PC-9 (cell line): ENCODE measurements around the gene SMPD1.

Source experiments
- EZH2 ChIP-seq: fragments of 200-600 bp; sonication (generic); IDR thresholded peaks from 2 replicates; pipeline ENCODE4 v1.8.0; 2017; ENCODE audit warnings: antibody characterized with exemption, low read depth
- TF ChIP-seq, protein P1 (sequence below): fragments of 200-600 bp; sonication (generic); conservative IDR thresholded peaks from 2 replicates; pipeline ENCODE4 v1.6.1; 2017; ENCODE audit warnings: mixed run types, antibody characterized with exemption, mild to moderate bottlenecking, moderate library complexity

DNA sequence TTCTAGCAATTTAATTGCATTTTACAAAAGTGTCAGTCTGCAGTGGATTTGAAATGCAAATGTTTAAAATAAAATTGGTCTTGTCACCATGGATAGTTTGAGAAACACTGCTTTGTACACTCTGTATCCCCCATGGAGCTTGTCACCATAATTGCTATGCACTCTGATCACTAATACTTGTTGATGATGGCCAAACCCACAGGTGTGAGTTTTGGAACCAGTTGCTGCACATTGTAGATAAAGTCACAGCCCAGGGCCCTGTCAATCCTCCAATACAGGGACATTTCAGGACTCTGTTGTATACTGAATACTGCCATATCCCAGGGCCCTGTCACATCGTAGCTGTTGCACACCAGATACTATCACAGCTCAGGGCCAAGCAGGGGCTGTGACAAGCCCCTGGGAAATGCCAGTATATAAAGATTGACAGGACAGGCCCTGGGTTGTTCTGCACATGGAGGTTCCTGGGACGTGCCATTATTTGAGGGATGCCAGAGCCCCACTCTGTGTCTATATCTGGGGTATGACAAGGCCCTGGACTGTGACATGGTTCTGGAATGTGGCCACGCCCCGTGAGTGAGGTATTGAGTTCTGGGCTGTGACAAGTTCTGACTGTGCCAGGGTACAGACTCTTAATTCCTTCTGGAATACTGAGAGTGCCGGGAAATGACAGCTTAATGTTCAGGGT, 27.9 kb upstream of the SMPD1 start:
- TF ChIP-seq, protein P1, sequence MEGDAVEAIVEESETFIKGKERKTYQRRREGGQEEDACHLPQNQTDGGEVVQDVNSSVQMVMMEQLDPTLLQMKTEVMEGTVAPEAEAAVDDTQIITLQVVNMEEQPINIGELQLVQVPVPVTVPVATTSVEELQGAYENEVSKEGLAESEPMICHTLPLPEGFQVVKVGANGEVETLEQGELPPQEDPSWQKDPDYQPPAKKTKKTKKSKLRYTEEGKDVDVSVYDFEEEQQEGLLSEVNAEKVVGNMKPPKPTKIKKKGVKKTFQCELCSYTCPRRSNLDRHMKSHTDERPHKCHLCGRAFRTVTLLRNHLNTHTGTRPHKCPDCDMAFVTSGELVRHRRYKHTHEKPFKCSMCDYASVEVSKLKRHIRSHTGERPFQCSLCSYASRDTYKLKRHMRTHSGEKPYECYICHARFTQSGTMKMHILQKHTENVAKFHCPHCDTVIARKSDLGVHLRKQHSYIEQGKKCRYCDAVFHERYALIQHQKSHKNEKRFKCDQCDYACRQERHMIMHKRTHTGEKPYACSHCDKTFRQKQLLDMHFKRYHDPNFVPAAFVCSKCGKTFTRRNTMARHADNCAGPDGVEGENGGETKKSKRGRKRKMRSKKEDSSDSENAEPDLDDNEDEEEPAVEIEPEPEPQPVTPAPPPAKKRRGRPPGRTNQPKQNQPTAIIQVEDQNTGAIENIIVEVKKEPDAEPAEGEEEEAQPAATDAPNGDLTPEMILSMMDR: no peak
- no peak for TF ChIP-seq EZH2
